GM18511 (cell line): ENCODE results near the gene SGO1.
A peak's percentile ranks its signal among the peaks of the same experiment; 100 is the strongest.
"Not testable (repeated sequence)": the region's sequence is repeated elsewhere in the genome, so short reads cannot be mapped to it uniquely, and the experiment has no call there.

Experiments
- ATAC-seq: cut with Tn5 transposase; IDR thresholded peaks from one replicate; pipeline ENCODE4 v1.9.1; 2021; ENCODE audit warnings: mild to moderate bottlenecking, moderate library complexity; ENCODE audit not compliant: unreplicated experiment

SGO1 gene

GRCh38 chr3:20185679-20186599 is at the start of gene SGO1:
TSS of gene SGO1 (minus strand) at chr3:20186206. CDS start at chr3:20184027, 2,179 bp downstream.
- ATAC-seq = peak; percentile 92

- ATAC-seq = peak; percentile 64
Observed at GRCh38 chr3:20235796-20236195, 49.8 kb upstream of the SGO1 start.

- ATAC-seq = no peak
Observed at GRCh38 chr3:20232906-20233780, 47.1 kb upstream of the SGO1 start.

GRCh38 chr3:20230954-20231353 is 44.9 kb upstream of the SGO1 start:
- ATAC-seq = no peak

- ATAC-seq = no peak
Observed at GRCh38 chr3:20225769-20226168, 39.8 kb upstream of the SGO1 start.

- no peak for ATAC-seq
Observed at GRCh38 chr3:20222274-20222673, 36.3 kb upstream of the SGO1 start.

- ATAC-seq = no peak
Observed at GRCh38 chr3:20218215-20218614, 32.2 kb upstream of the SGO1 start.

GRCh38 chr3:20215636-20216035 is 29.6 kb upstream of the SGO1 start:
- no peak for ATAC-seq

- ATAC-seq = not testable (repeated sequence)
Observed at GRCh38 chr3:20213491-20213890, 27.5 kb upstream of the SGO1 start.

GRCh38 chr3:20207945-20208344 is 21.9 kb upstream of the SGO1 start:
- not testable (repeated sequence) for ATAC-seq

GRCh38 chr3:20205898-20206297 is 19.9 kb upstream of the SGO1 start:
- not testable (repeated sequence) for ATAC-seq

GRCh38 chr3:20201143-20201542 is 15.1 kb upstream of the SGO1 start:
- no peak for ATAC-seq

GRCh38 chr3:20197775-20198174 is 11.8 kb upstream of the SGO1 start:
- no peak for ATAC-seq

- ATAC-seq = peak; percentile 47
Observed at GRCh38 chr3:20194793-20195460, 8.9 kb upstream of the SGO1 start.

GRCh38 chr3:20190991-20191390 is 5.0 kb upstream of the SGO1 start:
- no peak for ATAC-seq

- ATAC-seq = peak; percentile 17
Observed at GRCh38 chr3:20186600-20187004, 596 bp upstream of the SGO1 start.

- peak; percentile 18 for ATAC-seq
Observed at GRCh38 chr3:20185331-20185678, 701 bp downstream of the SGO1 start.

- ATAC-seq = no peak
Observed at GRCh38 chr3:20182206-20182605, 3.8 kb downstream of the SGO1 start.

GRCh38 chr3:20181276-20181675 is 4.7 kb downstream of the SGO1 start:
- no peak for ATAC-seq

- ATAC-seq = no peak
Observed at GRCh38 chr3:20173844-20174410, 12.1 kb downstream of the SGO1 start.

- no peak for ATAC-seq
Observed at GRCh38 chr3:20161714-20162113, 24.3 kb downstream of the SGO1 start.
